Measurements from ENCODE around the gene CLCNKB.
"Not testable (repeated sequence)": the region's sequence is repeated elsewhere in the genome, so short reads cannot be mapped to it uniquely, and the experiment has no call there.

Gene CLCNKB

DNA sequence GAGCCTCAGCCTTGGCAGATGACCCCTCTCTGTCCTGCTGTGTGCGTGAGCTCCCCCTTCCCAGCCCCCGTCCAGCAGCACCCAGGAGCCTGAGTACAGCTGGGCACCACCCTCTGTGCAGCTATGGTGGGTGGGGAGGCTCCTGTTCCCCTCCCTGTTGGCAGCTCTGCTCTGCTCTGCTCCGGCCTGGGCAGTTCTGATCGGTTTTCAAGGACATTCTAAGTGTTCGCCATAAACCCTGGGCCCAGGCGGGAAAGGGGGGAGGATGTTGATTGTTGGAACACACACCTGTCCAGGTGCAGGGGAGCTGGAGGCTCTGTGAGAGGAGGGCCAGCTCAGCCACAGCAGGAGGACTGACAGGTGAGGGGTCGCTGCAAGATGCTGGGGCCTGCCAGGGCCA lies at the start of gene CLCNKB:
CLCNKB (plus strand) TSS at position 262 of the 400 bp plus-strand sequence. CDS start 711 bp downstream, outside the sequence.
- DNase-seq (ENCODE audit: low read depth): no peak

DNA sequence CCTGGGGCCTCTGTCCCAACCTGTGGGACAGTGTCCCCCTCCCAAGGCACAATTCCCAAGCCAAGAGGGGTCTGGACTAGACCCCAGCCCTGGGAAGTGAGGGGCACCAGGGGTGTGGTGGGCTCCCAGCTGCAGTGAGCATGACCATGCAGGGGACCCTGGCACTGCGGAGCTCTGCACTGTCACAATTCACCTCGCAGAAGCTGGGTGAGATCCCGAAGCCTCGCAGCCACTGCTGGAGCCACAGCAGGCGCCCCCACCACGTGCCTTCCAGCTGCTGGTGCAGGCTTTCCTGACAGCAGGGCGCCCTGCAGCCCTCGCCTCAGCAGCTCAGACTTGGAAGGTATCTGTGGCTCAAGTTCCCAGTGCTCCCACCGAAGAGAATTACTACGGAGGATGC lies 49.5 kb upstream of the CLCNKB start:
- no peak for DNase-seq (ENCODE audit: low read depth)

DNA sequence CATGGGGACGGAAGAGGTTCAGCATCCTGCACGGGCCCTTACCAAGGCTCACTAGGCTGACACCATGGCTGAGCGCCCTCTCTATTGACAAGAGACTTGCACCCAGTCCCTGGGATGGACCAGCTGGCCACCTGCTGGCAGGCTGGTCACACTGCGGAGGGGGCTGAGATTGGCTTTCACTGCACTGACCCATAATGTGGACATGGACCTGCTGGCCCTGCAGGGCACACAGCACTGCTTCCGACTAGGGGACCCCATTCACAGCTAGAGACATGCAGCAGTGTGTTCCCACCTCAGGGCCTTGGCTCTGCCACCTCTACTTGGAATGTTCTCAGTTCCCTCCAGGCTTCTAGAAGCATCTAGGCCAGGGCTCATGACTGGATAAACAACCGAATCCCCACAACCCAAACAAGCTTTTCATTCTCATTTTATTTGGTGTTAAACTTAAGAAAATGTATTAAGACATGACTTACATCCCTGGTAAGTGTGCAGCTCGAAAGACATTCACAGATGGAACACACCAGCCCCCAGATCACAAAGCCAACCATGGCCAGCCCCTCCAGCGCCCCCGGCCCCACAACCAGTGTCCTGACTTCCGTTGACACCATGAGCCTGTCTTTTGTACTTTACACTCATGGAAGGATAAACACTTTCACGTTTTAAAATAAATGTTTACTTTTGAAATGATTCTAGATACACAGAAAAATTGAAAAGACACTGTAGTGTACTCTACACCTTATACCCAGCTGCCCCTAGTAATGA lies 48.8 kb upstream of the CLCNKB start:
- DNase-seq (ENCODE audit: low read depth): no peak

DNA sequence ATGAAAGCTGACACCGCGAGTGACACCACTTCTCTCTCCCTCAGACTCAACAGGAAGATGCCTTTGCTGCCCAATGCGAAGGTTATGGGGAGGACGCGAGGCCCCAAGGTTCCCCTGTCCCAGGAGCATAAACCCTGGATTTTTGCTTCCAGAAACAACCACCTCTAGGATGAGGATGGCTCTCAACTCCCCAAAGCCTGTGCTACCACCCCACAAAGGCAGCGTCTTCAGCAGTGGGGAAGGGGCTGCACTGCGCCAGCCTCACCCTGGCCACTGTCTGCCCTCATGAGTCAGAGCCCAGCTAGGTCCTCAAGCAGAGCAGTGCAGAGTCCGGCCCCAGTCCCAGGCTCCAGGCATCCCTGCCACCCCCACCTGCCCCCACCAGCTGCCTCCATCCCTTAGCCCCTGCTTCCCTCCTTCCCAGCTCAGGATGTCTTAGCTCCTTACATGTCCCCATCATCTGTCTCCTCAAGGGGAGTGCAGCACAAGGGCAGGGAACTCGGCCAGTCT lies 46.5 kb upstream of the CLCNKB start:
- DNase-seq (ENCODE audit: low read depth): no peak

DNA sequence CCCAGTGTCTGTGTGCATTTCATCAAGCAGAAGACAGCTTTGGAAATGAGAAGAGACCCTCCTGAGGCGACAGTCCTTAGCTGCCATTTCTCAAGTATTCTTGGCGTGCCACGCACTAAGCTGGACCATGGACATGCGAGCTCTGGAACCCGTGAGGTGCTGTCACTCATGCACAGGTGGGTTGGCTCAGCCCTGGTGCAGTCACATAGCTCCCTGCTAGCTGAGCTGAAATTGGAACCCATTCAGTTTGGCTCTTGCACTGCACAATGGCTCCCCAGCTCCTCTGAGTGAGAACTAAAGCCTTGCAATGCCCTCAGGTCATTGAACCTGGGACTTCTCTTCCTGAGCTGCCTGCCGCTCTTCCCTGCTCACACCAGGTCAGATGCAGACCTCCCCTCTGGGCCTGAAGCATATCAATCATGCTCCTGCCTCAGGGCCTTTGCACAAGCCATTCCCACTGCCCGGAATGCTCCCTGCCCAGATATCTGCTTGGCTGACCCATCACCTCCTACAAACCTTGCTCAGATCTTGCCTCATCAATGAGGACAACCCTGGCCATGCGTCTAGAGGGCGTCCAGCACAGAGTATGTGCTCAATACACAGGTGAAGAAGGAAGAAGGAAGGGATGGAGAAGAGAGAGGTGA lies 45.8 kb upstream of the CLCNKB start:
- DNase-seq (ENCODE audit: low read depth): no peak

DNA sequence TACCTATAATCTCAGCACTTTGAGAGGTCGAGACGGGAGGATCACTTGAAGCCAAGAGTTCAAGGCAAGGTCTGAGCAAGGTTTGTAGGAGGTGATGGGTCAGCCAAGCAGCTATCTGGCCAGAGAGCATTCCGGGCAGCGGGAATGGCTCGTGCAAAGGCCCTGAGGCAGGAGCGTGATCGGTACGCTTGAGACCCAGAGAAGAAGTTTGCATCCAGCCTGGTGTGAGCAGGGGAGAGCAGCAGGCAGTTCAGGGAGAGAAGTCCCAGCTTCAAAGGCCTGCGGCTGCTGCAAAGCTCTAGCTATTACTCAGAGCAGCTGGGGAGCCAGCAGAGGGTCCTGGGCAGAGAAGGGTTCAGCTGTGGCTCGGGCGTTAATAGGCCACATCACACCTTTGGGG lies 44.7 kb upstream of the CLCNKB start:
- no peak for DNase-seq (ENCODE audit: low read depth)

DNA sequence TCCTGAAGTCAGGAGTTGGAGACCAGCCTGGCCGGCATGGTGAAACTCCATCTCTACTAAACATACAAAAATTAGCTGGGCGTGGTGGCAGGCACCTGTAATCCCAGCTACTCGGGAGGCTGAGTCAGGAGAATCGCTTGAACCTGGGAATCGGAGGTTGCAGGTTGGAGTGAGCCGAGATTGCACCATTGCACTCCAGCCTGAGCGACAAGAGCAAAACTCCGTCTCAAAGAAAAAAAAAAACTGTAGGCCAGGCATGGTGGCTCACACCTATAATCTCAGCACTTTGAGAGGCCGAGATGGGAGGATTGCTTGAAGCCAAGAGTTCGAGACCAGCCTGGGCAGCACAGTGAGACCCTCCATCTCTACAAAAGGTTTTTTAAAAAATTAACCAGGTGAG lies 42.3 kb upstream of the CLCNKB start:
- not testable (repeated sequence) for DNase-seq (ENCODE audit: low read depth)

DNA sequence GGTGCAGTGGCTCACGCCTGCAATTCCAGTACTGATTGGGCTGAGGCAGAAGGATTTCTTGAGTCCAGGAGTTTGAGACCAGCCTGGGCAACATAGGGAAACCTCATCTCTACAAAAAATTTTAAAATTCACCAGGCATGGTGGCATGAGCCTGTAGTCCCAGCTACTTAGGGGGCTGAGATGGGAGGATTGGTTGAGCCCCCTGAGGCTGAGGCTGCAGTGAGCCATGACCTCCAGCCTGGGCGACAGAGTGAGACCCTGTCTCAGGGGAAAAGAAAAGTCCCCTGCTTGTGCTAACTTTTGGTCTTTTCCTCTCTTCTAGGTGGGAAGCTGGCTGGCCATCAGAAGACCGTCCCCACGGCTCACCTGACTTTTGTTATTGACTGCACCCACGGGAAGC lies 38.0 kb upstream of the CLCNKB start:
- no peak for DNase-seq (ENCODE audit: low read depth)

DNA sequence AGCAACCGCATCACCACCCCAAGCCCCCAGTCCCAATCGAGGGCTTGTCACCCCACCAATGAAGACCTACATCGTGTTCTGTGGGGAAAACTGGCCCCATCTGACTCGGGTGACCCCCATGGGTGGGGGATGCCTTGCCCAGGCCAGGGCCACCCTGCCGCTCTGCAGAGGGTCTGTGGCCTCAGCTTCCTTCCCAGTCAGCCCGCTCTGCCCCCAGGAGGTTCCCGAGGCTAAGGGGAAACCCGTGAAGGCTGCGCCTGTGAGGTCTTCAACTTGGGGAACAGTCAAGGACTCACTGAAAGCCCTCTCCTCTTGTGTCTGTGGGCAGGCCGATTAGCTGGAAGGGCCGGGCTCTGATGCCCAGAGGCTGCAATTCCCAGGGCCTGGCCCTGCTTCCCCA lies 37.6 kb upstream of the CLCNKB start:
- DNase-seq (ENCODE audit: low read depth): no peak

DNA sequence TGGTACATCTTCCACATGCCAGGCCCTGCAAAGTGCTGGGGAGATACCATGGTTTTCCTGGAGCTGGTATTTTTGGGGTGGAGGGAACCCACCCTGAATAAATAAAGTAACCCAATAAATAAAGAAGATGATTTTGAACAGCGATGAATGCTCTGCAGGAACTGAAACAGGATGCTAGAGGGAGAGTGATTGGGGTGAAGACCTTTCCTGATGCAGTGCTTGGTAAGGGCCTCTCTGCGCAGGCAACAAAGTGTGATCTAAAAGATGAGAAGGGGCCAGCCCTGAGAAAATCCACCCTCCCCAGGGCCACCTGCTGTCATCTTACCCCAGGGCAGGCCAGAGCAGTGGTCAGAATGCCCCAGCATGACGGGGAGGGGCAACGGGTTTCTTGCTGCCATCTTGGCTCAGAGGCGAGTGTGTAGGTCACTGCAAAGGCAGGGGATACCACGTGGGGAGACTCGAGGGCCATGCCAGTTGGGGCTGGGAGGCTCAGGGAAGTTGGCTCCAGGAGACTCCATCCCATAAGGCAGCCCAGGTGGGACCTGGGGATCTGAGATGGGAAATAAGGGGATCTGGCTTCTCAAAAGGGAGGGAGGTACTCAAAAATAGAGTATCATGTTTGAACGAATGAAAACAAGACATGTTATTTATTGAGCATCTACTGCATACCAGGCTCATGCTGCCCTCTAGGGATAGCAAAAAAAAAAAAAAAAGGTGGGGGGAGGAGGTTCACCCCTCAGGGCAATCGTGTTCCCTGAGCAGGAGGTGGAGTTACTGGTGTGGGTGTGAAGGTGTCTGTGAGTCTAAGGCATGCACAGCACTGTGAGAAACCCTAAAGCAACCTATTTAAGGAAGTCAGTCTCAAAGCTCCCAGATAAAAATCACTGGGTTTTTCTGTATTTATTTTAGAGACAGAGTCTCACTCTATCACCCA lies 36.8 kb upstream of the CLCNKB start:
- no peak for DNase-seq (ENCODE audit: low read depth)

DNA sequence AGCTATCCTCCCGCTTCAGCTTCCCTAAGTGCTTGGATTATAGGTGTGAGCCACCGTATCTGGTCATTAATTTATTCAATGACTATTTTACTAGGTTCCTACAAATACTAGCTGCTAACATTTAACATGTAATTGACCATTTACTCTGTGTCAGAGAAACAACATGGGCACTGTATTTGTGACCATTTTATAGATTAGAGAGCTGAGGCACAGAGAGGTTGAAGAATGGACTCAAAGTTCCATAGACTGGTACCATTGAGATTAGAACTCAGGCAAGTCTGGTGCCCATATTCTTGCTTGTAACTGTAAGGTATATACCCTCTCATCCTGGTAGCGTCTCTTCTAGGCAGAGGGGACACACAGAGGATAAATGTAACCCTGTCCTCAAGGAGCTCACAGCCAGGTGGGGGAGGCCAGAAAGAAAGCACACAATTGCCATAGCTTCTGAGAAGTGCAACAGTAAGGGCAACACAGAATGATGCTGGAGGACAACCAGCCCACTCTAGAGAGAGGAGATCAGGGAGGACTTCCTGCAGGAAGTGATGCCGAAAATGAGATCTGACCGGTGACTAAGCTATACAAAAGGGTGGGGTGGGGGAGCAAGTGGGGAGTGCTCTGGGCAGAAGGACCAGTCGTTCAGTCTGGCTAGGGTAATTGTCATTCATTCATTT lies 35.8 kb upstream of the CLCNKB start:
- DNase-seq (ENCODE audit: low read depth): no peak

DNA sequence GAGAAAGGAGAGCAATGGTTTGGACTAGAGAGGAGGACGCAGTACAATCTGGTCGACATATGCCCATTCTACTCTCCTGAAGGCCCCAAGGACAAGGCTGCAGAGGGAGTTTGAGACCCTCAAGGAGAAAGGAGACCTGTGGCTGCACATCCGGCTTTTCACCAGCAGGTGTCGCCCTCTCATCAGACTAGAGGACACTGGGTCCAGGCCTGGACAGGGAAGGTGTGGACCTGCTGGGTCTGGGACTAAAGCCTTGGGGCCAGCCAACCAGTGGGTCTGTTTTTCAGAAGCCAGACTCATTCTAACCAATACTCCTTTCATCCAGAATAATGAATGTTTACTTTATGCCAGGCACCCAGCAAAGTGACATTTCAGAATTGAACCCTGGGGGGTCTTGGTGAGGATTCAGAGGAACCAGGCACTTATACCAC lies 34.5 kb upstream of the CLCNKB start:
- DNase-seq (ENCODE audit: low read depth): peak; percentile 49

DNA sequence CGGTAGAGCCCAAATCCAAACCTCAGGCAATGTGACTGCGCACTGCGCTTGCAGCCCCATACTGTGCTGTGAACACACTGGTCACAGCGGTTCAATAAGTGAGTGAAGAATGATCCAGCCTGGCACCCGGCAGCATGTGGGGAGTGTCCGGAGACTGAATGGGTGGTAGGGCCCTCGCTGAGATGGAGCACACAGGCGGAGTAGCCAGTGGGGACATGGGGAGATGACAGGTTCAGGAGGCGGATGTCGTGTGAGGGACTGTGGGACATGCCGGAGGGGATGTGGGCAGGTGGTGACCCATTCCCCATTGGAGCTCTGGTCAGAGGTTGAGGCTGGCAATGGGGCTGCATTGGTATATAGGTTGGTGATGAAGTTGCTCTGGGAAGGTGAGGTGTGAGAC lies 33.9 kb upstream of the CLCNKB start:
- DNase-seq (ENCODE audit: low read depth): no peak

DNA sequence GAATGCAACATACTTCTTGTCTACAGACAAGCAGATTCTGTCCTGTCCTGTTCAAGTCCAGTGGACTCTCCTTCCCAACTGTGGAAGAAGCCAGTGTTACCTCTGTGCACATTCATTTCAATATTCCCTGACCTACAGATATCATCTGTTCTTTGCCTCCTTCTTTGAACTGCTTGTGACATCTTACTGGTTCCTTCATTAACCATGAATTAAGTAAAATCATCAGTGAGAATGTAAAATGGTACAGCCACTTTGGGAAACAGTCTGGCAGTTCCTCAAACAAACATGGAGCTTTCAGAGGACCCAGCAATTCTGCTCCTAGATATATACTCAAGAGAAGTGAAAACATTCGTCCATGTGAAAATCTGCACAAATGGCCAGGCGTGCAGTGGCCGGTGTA lies 32.7 kb upstream of the CLCNKB start:
- no peak for DNase-seq (ENCODE audit: low read depth)

DNA sequence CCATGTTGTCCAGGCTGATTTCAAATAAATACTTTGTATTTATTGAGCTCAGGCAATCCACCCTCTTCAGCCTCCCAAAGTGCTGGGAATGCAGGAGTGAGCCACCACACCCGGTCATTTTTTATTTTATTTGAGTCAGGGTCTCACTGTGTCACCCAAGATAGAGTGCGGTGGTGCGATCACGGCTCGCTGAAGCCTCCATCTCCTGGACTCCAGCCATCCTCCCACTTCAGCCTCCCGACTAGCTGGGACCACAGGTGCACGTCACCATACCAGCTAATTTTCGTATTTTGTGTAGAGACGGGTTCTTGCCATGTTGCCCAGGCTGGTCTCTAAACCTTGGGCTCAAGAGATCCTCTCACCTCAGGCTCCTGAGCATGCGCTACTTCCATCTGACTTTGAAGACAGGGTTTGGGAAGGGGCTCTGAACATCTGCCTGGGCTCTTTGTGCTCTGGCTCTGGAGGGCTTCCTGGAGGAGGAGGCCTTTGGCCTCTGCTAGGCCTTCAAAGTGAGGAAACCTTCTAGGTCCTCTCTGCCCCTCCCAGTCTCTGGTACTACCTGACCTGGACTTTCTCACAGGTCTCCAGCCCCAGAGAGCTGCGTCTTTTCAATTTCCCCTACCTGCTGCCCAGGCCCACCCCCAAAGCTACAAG lies 31.5 kb upstream of the CLCNKB start:
- no peak for DNase-seq (ENCODE audit: low read depth)

DNA sequence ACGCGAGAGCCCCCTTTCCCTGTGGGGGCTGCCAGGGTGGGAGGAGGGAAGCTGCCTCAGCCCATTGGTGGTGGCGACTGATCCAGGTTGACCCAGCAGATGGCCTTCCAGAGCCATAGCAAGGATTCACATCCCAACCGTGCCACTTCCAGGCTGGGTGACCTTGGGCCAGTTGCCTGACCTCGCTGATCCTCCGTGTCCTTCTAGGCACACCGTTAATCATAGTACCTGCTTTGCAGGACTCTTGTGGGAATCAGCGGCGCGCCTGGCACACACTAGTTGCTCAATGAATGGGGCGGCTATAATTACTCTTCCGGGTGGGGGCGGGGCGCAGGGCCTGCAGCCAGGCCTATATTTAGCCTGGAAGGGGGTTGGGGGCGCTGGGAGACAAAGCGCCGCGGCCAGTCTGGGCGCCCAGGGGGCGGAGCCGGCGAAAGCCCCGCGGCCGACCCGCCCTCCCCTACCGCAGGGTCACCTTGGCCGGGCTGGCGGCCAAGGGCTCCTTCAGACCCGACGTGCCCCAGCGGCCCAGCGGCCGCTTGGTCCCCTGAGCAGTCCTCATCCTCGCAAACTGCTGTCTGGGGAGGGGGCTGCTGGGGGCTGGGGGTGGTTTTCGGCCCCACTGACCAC lies 30.9 kb upstream of the CLCNKB start:
- no peak for DNase-seq (ENCODE audit: low read depth)

DNA sequence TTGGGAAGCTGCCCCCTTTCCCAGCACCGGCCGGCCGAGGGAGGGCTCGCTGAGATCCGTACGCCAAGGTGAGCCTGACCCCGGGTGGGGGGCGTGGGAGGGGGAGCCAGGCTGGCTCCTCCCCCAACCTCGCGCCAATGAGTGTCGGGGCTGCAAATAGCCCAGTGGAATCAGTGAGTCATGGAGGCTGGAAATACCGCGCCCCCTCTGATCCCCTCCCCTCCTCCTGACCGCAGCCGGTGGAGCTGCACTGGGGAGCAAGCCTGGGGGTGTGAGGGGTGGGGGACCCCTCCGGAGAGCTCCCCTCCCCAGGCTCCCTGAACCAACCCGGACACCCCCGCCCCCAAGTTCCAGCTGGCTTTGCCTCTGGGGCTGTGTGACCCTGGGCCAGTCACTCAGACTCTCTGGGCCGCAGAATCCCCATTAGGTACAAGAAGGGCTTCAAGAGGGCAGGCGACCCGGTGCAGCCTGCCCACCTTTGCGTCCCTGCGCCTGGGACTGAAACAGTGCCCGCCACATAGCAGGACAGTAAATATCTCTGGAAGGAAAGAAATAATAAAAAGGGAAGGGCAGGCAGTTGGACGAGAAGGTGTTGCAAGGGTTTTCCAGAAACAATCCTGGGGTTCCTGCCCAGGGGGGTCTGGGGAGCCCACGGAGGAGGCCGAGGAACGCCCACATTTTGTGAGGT lies 30.2 kb upstream of the CLCNKB start:
- no peak for DNase-seq (ENCODE audit: low read depth)

DNA sequence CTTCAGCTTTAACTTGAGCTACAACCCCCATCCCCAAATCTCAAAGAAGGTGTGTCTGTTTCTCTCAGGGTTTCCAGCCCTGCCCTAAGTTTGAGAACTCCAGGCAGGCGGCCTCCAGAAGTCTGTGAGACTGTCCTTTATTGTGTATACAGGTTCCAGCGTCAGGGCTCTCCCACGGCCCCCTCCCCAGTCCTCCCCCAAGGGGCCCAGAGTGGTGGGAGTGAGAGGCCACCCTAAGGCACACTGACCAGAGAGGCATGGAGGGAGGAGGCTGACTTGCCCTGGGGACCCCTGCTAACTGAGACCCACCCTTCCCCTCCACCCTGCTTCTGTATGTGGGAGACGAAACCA lies 29.7 kb upstream of the CLCNKB start:
- no peak for DNase-seq (ENCODE audit: low read depth)

DNA sequence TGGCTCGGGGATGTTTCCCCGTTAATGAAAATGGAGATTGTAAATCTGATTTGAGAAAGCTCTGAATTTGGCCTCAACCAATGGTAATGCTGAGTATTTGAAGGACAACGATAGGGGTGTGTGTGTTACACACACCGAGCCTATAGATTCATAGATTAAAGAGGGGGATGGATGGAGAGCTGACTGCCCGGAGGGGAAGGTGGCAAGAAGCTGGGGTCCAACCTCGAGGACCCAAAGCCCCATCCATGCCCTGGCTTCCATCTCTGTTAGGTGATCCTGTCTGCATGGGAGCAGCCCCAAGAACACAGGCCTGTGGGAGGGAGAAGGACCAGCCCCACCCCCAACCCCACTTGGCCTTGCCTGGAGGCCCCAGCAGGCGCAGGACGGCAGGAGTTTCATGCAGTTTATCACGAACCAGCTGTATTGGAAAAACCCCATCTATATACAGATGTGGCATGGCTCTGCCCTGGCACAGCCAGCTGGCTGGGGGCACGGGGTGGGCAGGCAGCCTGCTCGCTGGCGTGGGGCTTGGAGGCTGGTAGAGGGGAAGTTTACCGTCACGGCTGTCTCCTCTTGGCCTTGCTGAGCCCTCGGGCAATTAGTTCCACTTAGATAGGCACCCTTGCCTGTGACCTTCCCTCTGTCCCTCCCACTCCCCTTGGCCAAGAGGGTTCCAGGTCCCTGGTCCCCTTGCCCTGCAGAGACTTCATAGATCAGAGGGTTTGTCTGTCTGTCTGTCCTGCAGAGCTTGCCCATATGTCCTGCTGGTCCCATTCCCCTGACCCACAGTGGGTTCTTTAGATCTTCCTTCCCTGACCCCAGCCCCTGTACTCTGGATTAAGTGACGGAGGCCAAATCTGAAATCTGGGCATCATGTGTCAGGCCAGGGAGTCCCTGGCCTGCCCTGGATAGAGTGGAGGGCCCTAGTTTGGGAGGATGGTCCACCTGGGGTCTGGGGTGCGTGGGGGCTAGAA lies 28.8 kb upstream of the CLCNKB start:
- DNase-seq (ENCODE audit: low read depth): no peak
